ENCODE results near the gene LRRC8D.

DNA sequence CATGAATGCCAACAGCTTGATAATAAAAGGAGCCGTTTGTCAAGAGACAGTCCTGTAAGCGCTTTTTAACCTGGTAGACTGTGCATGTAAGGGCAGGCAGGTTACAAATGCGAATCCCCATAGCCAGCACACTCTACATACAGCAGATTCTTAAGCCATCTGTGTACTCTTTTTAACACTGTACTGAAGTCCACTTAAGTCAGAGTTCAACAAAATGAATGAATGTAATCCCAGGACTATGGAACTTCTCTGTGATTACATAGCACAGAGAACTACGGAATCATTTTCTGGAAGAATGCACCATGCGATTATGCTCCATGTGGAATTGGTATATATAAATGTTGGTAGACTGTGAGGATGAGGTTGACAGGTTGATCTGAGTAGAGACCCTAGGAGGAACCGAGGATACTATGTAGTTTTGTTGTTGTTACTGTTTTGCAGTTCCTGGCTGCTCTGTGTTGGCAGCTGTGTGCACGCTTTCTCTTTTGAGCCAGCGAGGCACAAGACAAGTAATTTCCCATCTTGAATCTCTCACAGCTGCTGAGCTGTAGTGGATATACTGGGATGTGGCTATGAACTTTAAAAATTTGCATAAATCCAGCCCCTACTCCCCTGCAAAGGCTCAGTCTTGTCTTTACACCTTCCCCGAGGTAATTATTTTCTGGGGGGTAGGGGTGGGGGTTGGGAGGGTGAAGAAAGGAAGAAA, 21.9 kb downstream of the LRRC8D start:
- TF ChIP-seq, protein P1, sequence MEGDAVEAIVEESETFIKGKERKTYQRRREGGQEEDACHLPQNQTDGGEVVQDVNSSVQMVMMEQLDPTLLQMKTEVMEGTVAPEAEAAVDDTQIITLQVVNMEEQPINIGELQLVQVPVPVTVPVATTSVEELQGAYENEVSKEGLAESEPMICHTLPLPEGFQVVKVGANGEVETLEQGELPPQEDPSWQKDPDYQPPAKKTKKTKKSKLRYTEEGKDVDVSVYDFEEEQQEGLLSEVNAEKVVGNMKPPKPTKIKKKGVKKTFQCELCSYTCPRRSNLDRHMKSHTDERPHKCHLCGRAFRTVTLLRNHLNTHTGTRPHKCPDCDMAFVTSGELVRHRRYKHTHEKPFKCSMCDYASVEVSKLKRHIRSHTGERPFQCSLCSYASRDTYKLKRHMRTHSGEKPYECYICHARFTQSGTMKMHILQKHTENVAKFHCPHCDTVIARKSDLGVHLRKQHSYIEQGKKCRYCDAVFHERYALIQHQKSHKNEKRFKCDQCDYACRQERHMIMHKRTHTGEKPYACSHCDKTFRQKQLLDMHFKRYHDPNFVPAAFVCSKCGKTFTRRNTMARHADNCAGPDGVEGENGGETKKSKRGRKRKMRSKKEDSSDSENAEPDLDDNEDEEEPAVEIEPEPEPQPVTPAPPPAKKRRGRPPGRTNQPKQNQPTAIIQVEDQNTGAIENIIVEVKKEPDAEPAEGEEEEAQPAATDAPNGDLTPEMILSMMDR (conservative IDR thresholded peaks at IDR 0.05): no peak
- TF ChIP-seq ZFX (IDR thresholded peaks at IDR 0.05): no peak
